Measurements from ENCODE around the gene HNRNPA1L2. TPM values are rescaled to one million over a fixed set of nuclear protein-coding genes. Genes with fewer than 3 reads are reported as not detected.
A peak's percentile ranks its signal among the peaks of the same experiment; 100 is the strongest.
"Not testable (repeated sequence)": the region's sequence is repeated elsewhere in the genome, so short reads cannot be mapped to it uniquely, and the experiment has no call there.

The HNRNPA1L2 gene
- 3.2 TPM for total RNA-seq
- long read RNA-seq, partial matches to known transcripts, result 0 of 2 reads
- long read RNA-seq, other reads (novel, unspliced or antisense), result 0 of 2 reads

GRCh38 chr13:52642131-52642530 is at the start of gene HNRNPA1L2:
Gene HNRNPA1L2, plus strand, starts transcription at chr13:52642431. Its CDS starts 62 bp downstream, at chr13:52642493.
- Histone ChIP-seq H3K4me3 (no peak within 1 kb of the TSS), H3K27me3 (ENCODE audit: low read depth) (no peaks in the 10 kb centered on the region), H3K9me3 (replicated peaks) (no peaks in the 10 kb centered on the region), H3K36me3 (peaks cover 35% of the 10 kb centered on the region), H3K4me1 (no peaks in the 10 kb centered on the region), H3K27ac (replicated peaks) (no peak within 1 kb of the TSS)
- intact Hi-C loops (cut with micrococcal nuclease), result no loop called here
- no peak for TF ChIP-seq CTCF (IDR thresholded peaks at IDR 0.05; ENCODE audit: borderline replicate concordance)
- no peak for DNase-seq

- H3K27me3 ChIP-seq (ENCODE audit: low read depth); intact Hi-C loops (cut with micrococcal nuclease); H3K4me1 ChIP-seq; DNase-seq; H3K27ac ChIP-seq (replicated peaks); H3K36me3 ChIP-seq; H3K9me3 ChIP-seq (replicated peaks); H3K4me3 ChIP-seq: not testable (repeated sequence)
Measured at GRCh38 chr13:52593175-52593574, 49.1 kb upstream of the HNRNPA1L2 start.

GRCh38 chr13:52593812-52594211 is 48.4 kb upstream of the HNRNPA1L2 start:
- H3K27ac ChIP-seq (replicated peaks); H3K4me3 ChIP-seq; H3K27me3 ChIP-seq (ENCODE audit: low read depth); intact Hi-C loops (cut with micrococcal nuclease); H3K36me3 ChIP-seq; H3K9me3 ChIP-seq (replicated peaks); DNase-seq; H3K4me1 ChIP-seq: not testable (repeated sequence)

- H3K27ac ChIP-seq (replicated peaks); H3K4me1 ChIP-seq; H3K36me3 ChIP-seq; H3K27me3 ChIP-seq (ENCODE audit: low read depth); DNase-seq; H3K9me3 ChIP-seq (replicated peaks); intact Hi-C loops (cut with micrococcal nuclease); H3K4me3 ChIP-seq: not testable (repeated sequence)
Measured at GRCh38 chr13:52594295-52594694, 47.9 kb upstream of the HNRNPA1L2 start.

- DNase-seq, result no peak
- Histone ChIP-seq H3K4me1 (peaks cover 18% of the 10 kb centered on the region), H3K4me3 (no peak overlapping the region), H3K36me3 (no peaks in the 10 kb centered on the region), H3K9me3 (replicated peaks) (no peaks in the 10 kb centered on the region), H3K27me3 (ENCODE audit: low read depth) (no peaks in the 10 kb centered on the region), H3K27ac (replicated peaks) (no peak overlapping the region)
- intact Hi-C loops (cut with micrococcal nuclease), result no loop called here
- TF ChIP-seq CTCF (IDR thresholded peaks at IDR 0.05; ENCODE audit: borderline replicate concordance), result no peak
Measured at GRCh38 chr13:52597676-52598075, 44.6 kb upstream of the HNRNPA1L2 start.

GRCh38 chr13:52599037-52599847 is 43.0 kb upstream of the HNRNPA1L2 start:
- TF ChIP-seq CTCF (IDR thresholded peaks at IDR 0.05; ENCODE audit: borderline replicate concordance), result no peak
- no peaks in the 10 kb centered on the region for H3K9me3 ChIP-seq (replicated peaks)
- H3K36me3 ChIP-seq, result no peaks in the 10 kb centered on the region
- peaks cover 18% of the 10 kb centered on the region for H3K4me1 ChIP-seq
- H3K4me3 ChIP-seq, result peak overlapping the region; percentile 83
- no peaks in the 10 kb centered on the region for H3K27me3 ChIP-seq (ENCODE audit: low read depth)
- no peak for DNase-seq
- intact Hi-C loops (cut with micrococcal nuclease), result no loop called here
- H3K27ac ChIP-seq (replicated peaks), result peak overlapping the region; percentile 89

GRCh38 chr13:52599848-52600603 is 42.2 kb upstream of the HNRNPA1L2 start:
- H3K4me3 ChIP-seq, result peak overlapping the region; percentile 83
- H3K36me3 ChIP-seq, result no peaks in the 10 kb centered on the region
- intact Hi-C loops (cut with micrococcal nuclease), result no loop called here
- TF ChIP-seq CTCF (IDR thresholded peaks at IDR 0.05; ENCODE audit: borderline replicate concordance), result peak; percentile 18
- DNase-seq, result peak; percentile 42
- peak overlapping the region; percentile 89 for H3K27ac ChIP-seq (replicated peaks)
- H3K9me3 ChIP-seq (replicated peaks), result no peaks in the 10 kb centered on the region
- H3K4me1 ChIP-seq, result peaks cover 18% of the 10 kb centered on the region
- H3K27me3 ChIP-seq (ENCODE audit: low read depth), result no peaks in the 10 kb centered on the region

Measured in left ventricle myocardium inferior (tissue), 1 donor.